GM12874 (cell line): Measurements from ENCODE around the gene PEX26.

Experiments
- CTCF ChIP-seq: IDR thresholded peaks from 2 replicates; pipeline ENCODE4 v1.5.1; 2011; ENCODE audit warnings: low read depth, mild to moderate bottlenecking, control low read depth, low read length, moderate library complexity; ENCODE audit not compliant: insufficient read depth

PEX26 gene

GRCh38 chr22:18091916-18092526 lies 14.2 kb downstream of the PEX26 start:
- no peak for TF ChIP-seq CTCF

GRCh38 chr22:18093661-18094060 lies 15.9 kb downstream of the PEX26 start:
- no peak for TF ChIP-seq CTCF

- no peak for TF ChIP-seq CTCF
Observed at GRCh38 chr22:18095101-18095805, 17.5 kb downstream of the PEX26 start.

- no peak for TF ChIP-seq CTCF
Observed at GRCh38 chr22:18096823-18097222, 19.0 kb downstream of the PEX26 start.

- no peak for TF ChIP-seq CTCF
Observed at GRCh38 chr22:18100781-18101180, 23.0 kb downstream of the PEX26 start.

GRCh38 chr22:18101536-18101935 lies 23.7 kb downstream of the PEX26 start:
- no peak for TF ChIP-seq CTCF

GRCh38 chr22:18103527-18104269 lies 25.9 kb downstream of the PEX26 start:
- no peak for TF ChIP-seq CTCF
